Urinary bladder (tissue), 4 donors: ENCODE measurements around the gene CETP. TPM values are rescaled to one million over a fixed set of nuclear protein-coding genes. Genes with fewer than 3 reads are reported as not detected.

Experiments used
- DNase-seq: peaks from one replicate; pipeline ENCODE4 v3.0.0-alpha.2; 2015; ENCODE audit errors: extremely low spot score
- H3K27ac ChIP-seq: one replicate; pipeline ENCODE4 v1.5.1; 2013; ENCODE audit warnings: low read depth, mild to moderate bottlenecking, moderate library complexity
- H3K36me3 ChIP-seq: one replicate; pipeline ENCODE4 v1.6.1; 2013; ENCODE audit warnings: mild to moderate bottlenecking, moderate library complexity; ENCODE audit not compliant: insufficient read depth
- H3K4me1 ChIP-seq: one replicate; pipeline ENCODE4 v1.6.1; 2013; ENCODE audit warnings: mild to moderate bottlenecking, moderate library complexity; ENCODE audit not compliant: insufficient read depth
- H3K4me3 ChIP-seq: one replicate; pipeline ENCODE4 v1.5.1; 2013; ENCODE audit warnings: low read depth, low read length
- WGBS: extraction: QIAGEN DNeasy Blood & Tissue Kit; methylation state at CpG from one replicate; pipeline ENCODE4 v1.1.7; 2013; 5-methylcytosine and 5-hydroxymethylcytosine counted together
- polyA plus RNA-seq: library from polyadenylated mRNA; stranded (reverse); fragments of 200-250 nt; gene quantifications from one replicate; pipeline ENCODE4 v1.2.3, GENCODE V29; 2013
- total RNA-seq: library from RNA; depleted of rRNA; stranded (reverse); fragments of >200 nt; gene quantifications from one replicate; pipeline ENCODE4 v1.2.3, GENCODE V29; 2014
- donor health status: healthy with polysubstance abuse.
- donor health status: healthy.

The CETP gene
- total and polyA plus RNA-seq, 2 donors, result 0.25 to 1.6 TPM

DNA sequence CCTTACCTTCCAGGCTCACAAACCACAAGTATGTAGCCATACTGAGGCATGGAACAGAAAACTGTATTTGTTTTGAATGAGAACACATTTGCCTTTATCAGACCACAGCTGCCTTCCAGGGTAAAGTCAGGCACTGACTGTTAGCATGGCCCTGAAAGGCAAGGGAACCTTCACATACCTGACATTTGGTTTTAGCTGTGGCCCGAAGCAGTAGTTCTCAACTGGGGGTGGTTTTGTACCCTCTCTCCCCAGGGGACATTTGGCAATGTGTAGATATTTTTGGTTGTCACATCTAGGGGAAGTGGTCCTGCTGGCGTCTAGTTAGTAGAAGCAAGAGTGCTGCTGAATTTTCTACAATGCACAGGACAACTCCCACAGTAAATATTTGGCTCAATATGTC lies 20.7 kb upstream of the CETP start:
- H3K27ac ChIP-seq, result no peak overlapping the region
- H3K36me3 ChIP-seq, result peaks cover 6% of the 10 kb centered on the region
- no peak overlapping the region for H3K4me3 ChIP-seq
- no peak for DNase-seq
- peaks cover 1% of the 10 kb centered on the region for H3K4me1 ChIP-seq
- 81% methylated on average over 2 of the region's 2 CpGs for WGBS

DNA sequence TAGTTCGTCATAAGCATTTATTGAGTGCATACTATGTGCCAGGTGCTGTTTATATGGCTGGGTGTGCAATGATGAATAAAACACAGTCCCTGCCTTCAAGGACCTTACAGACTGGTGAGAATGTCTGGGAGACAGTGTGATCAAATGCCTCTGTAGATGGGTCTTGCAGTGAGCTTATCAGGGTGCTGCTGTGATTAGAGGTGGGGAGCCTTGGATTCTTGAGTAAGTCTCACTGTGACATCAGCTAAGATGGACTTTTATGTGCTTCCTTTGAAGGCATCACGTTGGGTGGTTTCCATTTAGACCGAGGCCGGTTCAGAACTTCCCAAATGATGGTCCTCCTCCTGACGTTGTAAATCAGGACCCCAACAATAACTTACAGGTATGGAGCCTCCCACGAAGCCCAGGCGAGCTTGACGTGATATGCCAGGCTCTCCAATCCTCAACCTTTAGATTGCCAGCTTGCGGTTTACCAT lies 19.9 kb upstream of the CETP start:
- H3K4me3 ChIP-seq, result no peak overlapping the region
- peaks cover 6% of the 10 kb centered on the region for H3K36me3 ChIP-seq
- peaks cover 1% of the 10 kb centered on the region for H3K4me1 ChIP-seq
- no peak overlapping the region for H3K27ac ChIP-seq
- DNase-seq, result no peak
- WGBS, result 75% methylated on average over 9 of the region's 9 CpGs

DNA sequence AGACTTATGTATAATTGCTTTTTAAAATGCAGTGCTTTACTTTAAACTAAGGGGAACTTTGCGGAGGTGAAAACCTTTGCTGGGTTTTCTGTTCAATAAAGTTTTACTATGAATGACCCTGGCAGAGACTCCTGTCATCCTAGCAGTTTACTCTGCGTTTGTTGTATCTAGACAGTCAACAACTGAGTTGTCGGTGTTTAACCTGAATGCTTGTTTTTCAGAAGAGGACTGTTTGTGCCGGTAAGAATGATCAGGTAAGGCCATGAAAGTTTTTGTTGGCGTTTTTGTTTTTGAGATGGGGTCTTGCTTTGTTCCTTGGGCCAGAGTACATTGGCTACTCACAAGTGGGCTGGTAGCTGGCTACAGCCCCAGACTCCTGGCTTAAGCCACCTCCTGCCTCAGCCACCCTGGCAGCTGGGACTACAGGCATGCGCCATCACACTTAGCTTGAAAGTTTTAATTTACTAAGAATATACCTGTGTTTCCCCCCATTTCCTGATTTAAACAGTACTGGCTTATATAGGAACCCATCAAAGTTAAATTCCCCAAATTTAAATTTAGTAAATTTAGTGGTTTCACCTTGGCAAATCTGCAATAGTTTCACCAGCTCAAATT lies 17.9 kb upstream of the CETP start:
- peaks cover 1% of the 10 kb centered on the region for H3K4me1 ChIP-seq
- no peak overlapping the region for H3K4me3 ChIP-seq
- no peak for DNase-seq
- H3K36me3 ChIP-seq, result peaks cover 4% of the 10 kb centered on the region
- no peak overlapping the region for H3K27ac ChIP-seq
- WGBS, result 79% methylated on average over 6 of the region's 6 CpGs

DNA sequence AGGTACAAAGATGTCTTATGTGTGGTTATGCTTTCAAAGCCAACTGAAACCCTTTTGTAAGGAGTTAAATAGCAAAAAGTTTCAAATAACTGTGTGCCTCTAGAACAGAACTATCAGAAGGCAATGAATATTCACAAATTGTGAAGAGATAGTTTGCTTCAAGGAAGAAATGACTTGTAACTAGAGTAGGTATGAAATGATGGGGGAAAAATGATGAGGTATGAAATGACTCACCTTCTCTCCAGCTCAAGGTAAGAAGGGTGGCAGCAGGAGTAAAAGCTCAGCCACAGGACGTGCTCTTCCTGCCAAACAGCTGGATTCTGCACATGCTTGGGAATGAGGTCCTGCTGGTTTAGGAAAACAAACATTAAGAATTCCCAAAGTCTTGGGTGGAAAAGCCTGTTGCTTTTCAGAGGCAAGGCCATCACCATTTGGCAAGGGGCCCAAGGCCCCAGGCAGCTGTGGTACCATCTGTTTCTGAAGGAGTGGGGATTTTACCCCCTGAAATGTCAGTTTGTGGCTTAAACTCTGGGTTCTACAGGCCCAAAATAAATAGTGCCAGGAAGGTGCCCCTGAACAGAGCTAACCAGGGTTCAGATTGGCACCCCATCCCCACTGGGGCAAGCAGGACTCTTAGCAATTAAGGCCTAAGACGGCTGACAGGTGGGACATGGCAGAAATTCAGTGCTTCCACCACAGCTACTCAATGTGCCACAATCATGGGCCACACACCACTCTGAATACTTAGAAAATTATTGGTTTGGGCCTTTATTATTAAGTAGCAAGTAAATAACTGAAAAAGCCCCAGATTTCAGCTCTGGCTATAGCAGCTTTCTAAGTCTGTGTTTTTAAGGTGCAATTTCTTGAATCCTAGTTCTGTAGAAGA lies 16.6 kb upstream of the CETP start:
- no peak for DNase-seq
- peaks cover 2% of the 10 kb centered on the region for H3K36me3 ChIP-seq
- WGBS, result 50% methylated on average over 2 of the region's 2 CpGs
- H3K4me1 ChIP-seq, result peaks cover 1% of the 10 kb centered on the region
- H3K27ac ChIP-seq, result no peak overlapping the region
- no peak overlapping the region for H3K4me3 ChIP-seq

DNA sequence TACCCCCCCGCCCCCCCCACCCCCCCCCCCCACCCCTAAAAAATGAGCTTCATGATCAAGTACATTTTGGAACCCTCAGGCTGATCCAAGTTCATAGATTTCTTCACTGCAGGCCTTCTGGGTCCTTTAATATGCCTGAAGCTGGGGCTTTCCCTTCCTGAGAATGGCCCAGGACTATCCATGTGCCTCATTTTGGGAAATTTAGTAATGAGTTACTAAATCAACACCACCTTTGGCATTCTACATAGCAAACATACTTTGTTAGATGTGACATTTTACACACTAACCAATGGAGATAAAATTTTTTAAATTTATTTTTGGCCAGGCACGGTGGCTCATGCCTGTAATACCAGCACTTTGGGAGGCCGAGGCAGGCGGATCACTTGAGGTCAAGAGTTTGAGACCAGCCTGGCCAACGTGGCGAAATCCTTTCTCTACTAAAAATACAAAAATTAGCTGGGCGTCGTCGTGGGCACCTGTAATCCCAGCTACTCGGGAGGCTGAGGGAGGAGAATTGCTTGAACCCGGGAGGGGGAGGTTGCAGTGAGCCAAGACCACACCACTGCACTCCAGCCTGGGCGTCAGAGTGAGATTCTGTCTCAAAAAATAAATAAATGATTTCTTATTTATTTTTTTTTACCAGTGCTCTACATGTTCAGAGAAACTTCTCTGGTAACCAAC lies 15.8 kb upstream of the CETP start:
- Histone ChIP-seq H3K4me1 (peaks cover 1% of the 10 kb centered on the region), H3K27ac (no peak overlapping the region), H3K4me3 (no peak overlapping the region), H3K36me3 (no peaks in the 10 kb centered on the region)
- DNase-seq, result no peak
- WGBS, result 78% methylated on average over 12 of the region's 12 CpGs

DNA sequence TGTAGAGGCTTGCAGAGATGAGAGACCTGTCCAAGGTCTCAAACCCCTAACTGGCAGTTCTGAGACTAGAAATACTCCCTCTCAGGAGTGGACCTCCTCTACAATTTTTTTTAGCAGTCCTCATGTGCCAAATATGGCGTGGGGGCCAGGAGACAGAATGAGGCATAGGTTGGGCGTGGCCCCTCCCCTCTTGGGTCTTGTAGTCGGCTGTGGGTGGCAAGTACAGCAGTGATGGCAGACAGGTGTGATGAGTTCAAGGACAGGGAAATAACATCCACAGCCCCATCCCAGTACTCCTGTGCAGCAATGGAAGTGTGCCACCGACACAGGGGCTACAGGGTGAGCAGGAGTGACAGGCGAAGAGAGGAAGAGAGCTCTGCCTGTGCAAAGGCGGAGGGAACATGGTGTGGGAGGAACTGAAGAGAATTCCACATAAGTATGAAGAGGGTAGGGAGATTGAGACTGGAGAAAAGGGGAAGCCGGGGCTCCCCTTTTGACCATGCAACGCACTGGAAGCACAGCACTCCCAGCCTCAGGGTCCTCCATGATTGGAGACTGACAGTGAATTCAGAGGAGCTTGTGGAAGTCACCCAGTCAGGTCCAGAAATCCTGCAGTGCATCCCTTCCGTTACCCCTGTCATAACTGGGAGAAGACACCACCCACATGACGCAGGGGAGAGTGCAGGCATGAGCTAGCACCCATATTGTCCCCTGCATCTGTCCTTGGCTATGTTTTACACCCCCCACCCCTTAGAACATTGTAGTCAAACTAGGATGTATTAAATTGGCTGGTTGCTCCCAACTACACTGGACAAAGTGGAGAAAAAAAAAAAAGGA lies 14.8 kb upstream of the CETP start:
- Histone ChIP-seq H3K4me1 (no peaks in the 10 kb centered on the region), H3K36me3 (no peaks in the 10 kb centered on the region), H3K4me3 (no peak overlapping the region), H3K27ac (no peak overlapping the region)
- DNase-seq, result no peak
- WGBS, result 76% methylated on average over 10 of the region's 10 CpGs

DNA sequence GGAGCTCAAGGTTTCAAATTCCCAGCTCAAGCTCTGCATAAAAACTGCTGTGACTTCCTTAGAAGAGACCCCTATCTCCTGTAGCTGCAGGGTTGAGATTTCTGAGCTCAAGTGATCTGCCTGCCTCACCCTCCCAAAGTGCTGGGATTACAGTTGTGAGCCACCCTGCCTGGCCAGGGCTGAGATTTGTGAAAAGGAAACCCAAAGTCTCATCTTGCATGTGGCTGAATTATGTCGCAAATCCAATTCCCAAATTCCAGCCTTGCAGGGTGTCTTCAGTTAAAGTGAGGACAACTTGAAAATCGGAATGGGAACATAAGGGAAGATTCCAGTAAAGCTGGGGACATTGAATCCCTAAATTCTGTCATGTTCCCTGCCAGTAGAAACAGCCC lies 14.2 kb upstream of the CETP start:
- Histone ChIP-seq H3K4me1 (no peaks in the 10 kb centered on the region), H3K4me3 (no peak overlapping the region), H3K27ac (no peak overlapping the region), H3K36me3 (no peaks in the 10 kb centered on the region)
- 87% methylated on average over 2 of the region's 2 CpGs for WGBS
- DNase-seq, result no peak

DNA sequence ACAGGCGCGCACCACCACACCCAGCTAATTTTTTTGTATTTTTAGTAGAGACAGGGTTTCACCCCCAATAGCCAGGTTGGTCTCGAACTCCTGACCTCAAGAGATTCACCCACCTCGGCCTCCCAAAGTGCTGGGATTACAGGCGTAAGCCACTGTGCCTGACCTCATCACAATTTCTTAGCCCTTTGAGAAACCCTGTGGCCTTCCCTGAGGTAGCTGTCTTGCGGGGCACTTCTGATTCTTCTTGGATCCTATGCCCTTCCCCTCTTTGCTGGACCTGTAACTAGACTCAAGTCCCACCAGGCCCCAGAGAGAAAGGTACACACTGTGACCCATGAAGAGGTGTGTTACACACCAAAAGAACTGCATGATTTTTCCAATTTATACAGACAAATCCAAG lies 13.5 kb upstream of the CETP start:
- 96% methylated on average over 6 of the region's 6 CpGs for WGBS
- Histone ChIP-seq H3K4me3 (no peak overlapping the region), H3K4me1 (no peaks in the 10 kb centered on the region), H3K36me3 (no peaks in the 10 kb centered on the region), H3K27ac (no peak overlapping the region)
- no peak for DNase-seq

DNA sequence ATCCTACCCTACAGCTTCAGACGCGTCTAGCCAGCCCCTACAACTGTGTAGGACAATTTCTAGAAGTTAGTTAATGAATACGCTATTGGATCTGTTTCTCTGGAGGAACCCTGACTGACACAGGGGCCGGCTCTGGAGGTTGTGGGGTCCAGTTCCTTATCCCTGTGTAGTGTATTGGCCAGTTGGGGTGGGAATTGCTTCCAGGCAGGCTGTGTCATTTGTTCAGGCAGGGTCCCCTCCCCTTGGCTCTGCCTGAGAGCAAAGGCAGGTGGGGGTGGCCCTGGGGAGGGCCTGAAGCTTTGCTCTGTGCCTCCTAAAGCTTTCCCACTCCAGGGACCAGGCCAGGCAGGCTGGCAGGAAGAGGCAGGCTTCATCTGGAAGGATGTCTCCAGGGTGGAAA lies 11.7 kb upstream of the CETP start:
- DNase-seq, result no peak
- Histone ChIP-seq H3K27ac (no peak overlapping the region), H3K36me3 (no peaks in the 10 kb centered on the region), H3K4me1 (no peaks in the 10 kb centered on the region), H3K4me3 (no peak overlapping the region)
- WGBS, result 85% methylated on average over 4 of the region's 4 CpGs

DNA sequence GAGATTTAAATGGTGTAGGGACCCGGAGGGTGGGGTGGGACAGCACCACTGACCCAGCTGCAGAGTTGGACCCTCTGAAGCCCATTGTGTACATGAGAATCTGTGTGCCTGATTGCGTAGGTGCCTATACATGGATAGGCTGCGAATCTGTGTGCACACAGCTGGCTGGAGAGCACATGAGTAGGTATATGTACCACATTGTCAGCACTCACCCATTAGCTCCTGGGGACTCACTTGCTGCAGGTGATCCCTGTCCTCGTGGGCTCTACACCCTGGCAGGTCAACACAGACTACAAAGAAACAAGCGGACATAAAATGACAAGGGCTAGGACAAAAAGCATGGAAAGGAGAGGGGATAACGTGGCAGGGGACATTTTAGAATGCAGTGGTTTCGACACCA lies 11.3 kb upstream of the CETP start:
- Histone ChIP-seq H3K27ac (no peak overlapping the region), H3K4me1 (no peaks in the 10 kb centered on the region), H3K36me3 (no peaks in the 10 kb centered on the region), H3K4me3 (no peak overlapping the region)
- WGBS, result 84% methylated on average over 7 of the region's 7 CpGs
- DNase-seq, result no peak

DNA sequence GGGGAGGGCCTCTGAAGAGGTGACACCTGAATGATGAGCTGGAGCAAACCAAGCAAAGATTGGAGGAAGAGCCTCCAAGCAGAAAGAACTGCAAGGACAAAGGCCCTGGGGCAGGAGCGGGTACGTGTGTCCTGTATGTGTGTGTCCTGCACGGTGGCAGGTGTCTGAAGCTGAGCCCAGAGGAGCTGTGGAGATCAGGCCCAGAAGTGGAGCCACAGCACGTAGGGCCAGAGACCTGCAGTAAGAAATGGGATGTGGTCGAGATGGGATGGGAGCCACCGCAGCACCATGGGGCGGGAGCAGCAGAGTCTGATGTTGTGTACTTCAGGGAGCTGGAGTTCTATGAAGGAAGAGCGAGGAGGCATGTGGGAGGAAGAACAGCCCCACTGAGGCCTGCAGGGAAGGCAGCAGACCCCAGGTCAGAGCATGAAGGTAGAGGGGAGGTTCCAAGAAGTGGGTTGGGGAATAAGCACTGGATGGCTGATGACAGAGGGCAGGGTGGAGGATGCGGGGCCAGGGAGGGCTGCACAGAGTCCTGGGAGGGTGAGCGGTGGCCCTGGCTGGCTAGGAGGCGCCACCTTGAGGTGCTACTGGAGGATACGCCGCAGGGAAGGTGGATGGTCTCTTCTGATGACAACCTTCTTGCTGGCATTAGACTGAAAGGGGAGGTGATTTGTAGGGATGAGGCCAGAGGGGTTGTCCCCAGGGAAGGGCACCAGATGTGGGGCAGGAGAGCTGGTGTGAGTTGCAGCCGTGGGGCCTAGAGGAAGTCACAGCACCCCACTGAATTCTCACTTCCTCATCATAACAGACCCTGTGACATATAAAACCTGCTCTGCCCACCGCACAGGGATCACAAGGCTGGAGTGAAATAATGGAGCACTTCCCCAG lies 10.6 kb upstream of the CETP start:
- Histone ChIP-seq H3K36me3 (no peaks in the 10 kb centered on the region), H3K27ac (no peak overlapping the region), H3K4me3 (no peak overlapping the region), H3K4me1 (no peaks in the 10 kb centered on the region)
- 66% methylated on average over 15 of the region's 15 CpGs for WGBS
- no peak for DNase-seq

DNA sequence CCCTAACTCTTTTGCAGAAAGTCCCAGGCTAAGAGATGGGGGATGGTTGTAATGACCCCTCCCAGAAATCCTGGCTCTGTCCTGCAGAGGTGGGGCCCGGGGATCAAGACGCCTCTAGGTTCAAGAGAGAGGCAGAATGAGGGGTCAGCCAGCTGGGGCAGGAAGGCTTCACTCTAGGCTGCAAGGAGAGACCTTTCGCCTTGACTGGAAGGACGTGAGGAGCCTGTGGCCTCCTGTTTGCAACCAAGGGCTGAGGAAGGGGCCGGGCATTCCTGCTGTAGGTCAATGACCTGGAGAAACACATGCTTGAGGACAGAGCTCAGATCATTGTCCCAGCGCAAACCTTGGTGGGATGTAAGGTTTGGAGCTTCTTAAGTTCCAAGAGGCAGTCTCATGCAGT lies 8.7 kb upstream of the CETP start:
- 89% methylated on average over 6 of the region's 6 CpGs for WGBS
- Histone ChIP-seq H3K36me3 (no peaks in the 10 kb centered on the region), H3K4me1 (no peaks in the 10 kb centered on the region), H3K4me3 (no peak overlapping the region), H3K27ac (no peak overlapping the region)
- DNase-seq, result no peak
